Natural killer cell treated with Interleukin-12 subunit alpha and Interleukin-12 subunit beta and Interleukin-15 and Interleukin-18, amount 100 ng/mL, for 72 hours (primary cell): ENCODE measurements around the gene CXCR5. TPM values are rescaled to one million over a fixed set of nuclear protein-coding genes. Genes with fewer than 3 reads are reported as not detected.

Experiments
- ATAC-seq, 2 donors: fragments of 150-1000 bp; cut with Tn5 transposase in 1 of 2; sonication (Bioruptor Pico), chemical (Tn5 transposase) in 1 of 2; 2 replicates each; pipeline ENCODE4 v1.10.0; 2021
- DNase-seq: peaks from one replicate; pipeline ENCODE4 v3.0.0; 2022; ENCODE audit warnings: low spot score
- H3K27ac Mint-ChIP-seq, 2 donors: 1 replicate in 1 of 2; 2 replicates in 1 of 2; pipeline ENCODE4 v1.8.0; 2022; ENCODE audit warnings: mixed read lengths in 2 of 2, mild to moderate bottlenecking in 1 of 2, moderate library complexity in 1 of 2
- H3K27me3 Mint-ChIP-seq, 2 donors: 1 replicate in 1 of 2; 2 replicates in 1 of 2; pipeline ENCODE4 v1.8.0; 2022; ENCODE audit warnings: mixed read lengths in 2 of 2
- H3K36me3 Mint-ChIP-seq: one replicate; pipeline ENCODE4 v1.8.0; 2022; ENCODE audit warnings: mixed read lengths
- H3K4me1 Mint-ChIP-seq, 2 donors: 1 replicate in 1 of 2; 2 replicates in 1 of 2; pipeline ENCODE4 v1.8.0; 2022; ENCODE audit warnings: low read depth in 2 of 2, mixed read lengths in 2 of 2, mild to moderate bottlenecking in 1 of 2
- H3K4me3 Mint-ChIP-seq: one replicate; pipeline ENCODE4 v1.8.0; 2022; ENCODE audit warnings: mixed read lengths
- H3K9me3 Mint-ChIP-seq: 2 replicates; pipeline ENCODE4 v1.8.0; 2022; ENCODE audit warnings: mixed read lengths
- total RNA-seq, 2 donors: library from RNA; stranded (reverse); gene quantifications; one replicate each; pipeline ENCODE4 v1.2.3, GENCODE V29; 2022

CXCR5 gene
- total RNA-seq, 2 donors from 2014 or later: 3.1 to 6.3 TPM

DNA sequence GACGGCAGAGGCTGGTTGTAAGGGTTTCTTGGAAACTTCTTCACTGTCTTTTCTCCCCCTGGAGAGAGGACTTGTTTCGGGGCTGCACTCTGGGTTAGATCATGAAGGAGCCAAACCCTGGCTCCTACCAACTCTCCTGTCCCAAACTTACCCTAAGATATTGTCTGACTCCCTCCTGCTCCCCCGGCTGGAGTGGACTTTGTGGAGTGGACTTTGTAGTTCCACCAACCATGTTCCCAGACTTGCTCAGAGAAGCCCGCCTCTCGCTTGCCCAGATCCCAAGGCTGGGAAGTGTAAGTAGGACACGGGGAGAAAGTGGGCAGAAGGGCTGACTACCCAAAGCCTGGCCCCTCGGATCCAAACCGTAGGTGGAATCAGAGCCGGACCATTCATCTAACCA is 1.2 kb downstream of the CXCR5 start:
- Mint-ChIP-seq H3K9me3 (no peaks in the 10 kb centered on the region), H3K4me3 (no peak overlapping the region), H3K36me3 (no peaks in the 10 kb centered on the region), H3K27me3 (no peaks in the 10 kb centered on the region), H3K4me1 (peaks cover 42 to 46% of the 10 kb centered on the region in 2 donors), H3K27ac (peak overlapping the region in 1 of 2 donors; percentile 90)
- DNase-seq: peak; percentile 13
- ATAC-seq: no peak

GRCh38 chr11:118885319-118885718 is 1.6 kb downstream of the CXCR5 start:
- H3K27ac Mint-ChIP-seq: peak overlapping the region in 1 of 2 donors; percentile 90
- DNase-seq: peak; percentile 45
- no peaks in the 10 kb centered on the region for H3K9me3 Mint-ChIP-seq
- no peaks in the 10 kb centered on the region for H3K27me3 Mint-ChIP-seq
- no peak overlapping the region for H3K4me3 Mint-ChIP-seq
- H3K36me3 Mint-ChIP-seq: no peaks in the 10 kb centered on the region
- peaks cover 45 to 48% of the 10 kb centered on the region in 2 donors for H3K4me1 Mint-ChIP-seq
- ATAC-seq: no peak

- Mint-ChIP-seq H3K4me1 (peaks cover 44 to 47% of the 10 kb centered on the region in 2 donors), H3K36me3 (no peaks in the 10 kb centered on the region), H3K9me3 (no peaks in the 10 kb centered on the region), H3K27me3 (no peaks in the 10 kb centered on the region), H3K27ac (peak overlapping the region in 1 of 2 donors; percentile 76), H3K4me3 (no peak overlapping the region)
- ATAC-seq (no peak), DNase-seq (peak; percentile 57)
These were observed 2.3 kb downstream of the CXCR5 start for GRCh38 chr11:118885831-118886565.

GRCh38 chr11:118886681-118887111 is 3.0 kb downstream of the CXCR5 start:
- ATAC-seq: peak in 1 of 2 donors; percentile 43
- peak; percentile 58 for DNase-seq
- H3K36me3 Mint-ChIP-seq: no peaks in the 10 kb centered on the region
- H3K9me3 Mint-ChIP-seq: no peaks in the 10 kb centered on the region
- no peaks in the 10 kb centered on the region for H3K27me3 Mint-ChIP-seq
- H3K27ac Mint-ChIP-seq: peak overlapping the region in 1 of 2 donors; percentile 76
- peak overlapping the region; percentile 7 for H3K4me3 Mint-ChIP-seq
- H3K4me1 Mint-ChIP-seq: peaks cover 39 to 43% of the 10 kb centered on the region in 2 donors

- no peak for ATAC-seq
- H3K4me3 Mint-ChIP-seq: no peak overlapping the region
- H3K36me3 Mint-ChIP-seq: no peaks in the 10 kb centered on the region
- peak; percentile 48 for DNase-seq
- H3K4me1 Mint-ChIP-seq: peaks cover 43 to 48% of the 10 kb centered on the region in 2 donors
- no peaks in the 10 kb centered on the region for H3K9me3 Mint-ChIP-seq
- peak overlapping the region in 1 of 2 donors; percentile 76 for H3K27ac Mint-ChIP-seq
- no peaks in the 10 kb centered on the region for H3K27me3 Mint-ChIP-seq
These were observed 3.5 kb downstream of the CXCR5 start for GRCh38 chr11:118887206-118887605.

- H3K4me1 Mint-ChIP-seq: peaks cover 41 to 48% of the 10 kb centered on the region in 2 donors
- DNase-seq (no peak), ATAC-seq (no peak)
- no peaks in the 10 kb centered on the region for H3K36me3 Mint-ChIP-seq
- no peak overlapping the region for H3K4me3 Mint-ChIP-seq
- H3K27ac Mint-ChIP-seq: peak overlapping the region in 1 of 2 donors; percentile 76
- H3K27me3 Mint-ChIP-seq: no peaks in the 10 kb centered on the region
- no peaks in the 10 kb centered on the region for H3K9me3 Mint-ChIP-seq
These were observed 4.7 kb downstream of the CXCR5 start for GRCh38 chr11:118888398-118888797.

- H3K9me3 Mint-ChIP-seq: no peaks in the 10 kb centered on the region
- no peak overlapping the region for H3K4me3 Mint-ChIP-seq
- no peaks in the 10 kb centered on the region for H3K36me3 Mint-ChIP-seq
- H3K27ac Mint-ChIP-seq: peak overlapping the region in 1 of 2 donors; percentile 76
- ATAC-seq (no peak), DNase-seq (no peak)
- H3K27me3 Mint-ChIP-seq: no peaks in the 10 kb centered on the region
- H3K4me1 Mint-ChIP-seq: peaks cover 48 to 54% of the 10 kb centered on the region in 2 donors
These were observed 6.1 kb downstream of the CXCR5 start for GRCh38 chr11:118889797-118890196.

GRCh38 chr11:118892514-118892913 is 8.8 kb downstream of the CXCR5 start:
- ATAC-seq (peak in 1 of 2 donors; percentile 4), DNase-seq (no peak)
- H3K9me3 Mint-ChIP-seq: no peaks in the 10 kb centered on the region
- peak overlapping the region in 1 of 2 donors; percentile 75 for H3K27ac Mint-ChIP-seq
- no peaks in the 10 kb centered on the region for H3K27me3 Mint-ChIP-seq
- peaks cover 56 to 59% of the 10 kb centered on the region in 2 donors for H3K4me1 Mint-ChIP-seq
- H3K4me3 Mint-ChIP-seq: no peak overlapping the region
- no peaks in the 10 kb centered on the region for H3K36me3 Mint-ChIP-seq

- ATAC-seq (no peak), DNase-seq (no peak)
- Mint-ChIP-seq H3K36me3 (no peaks in the 10 kb centered on the region), H3K27me3 (no peaks in the 10 kb centered on the region), H3K4me1 (peaks cover 52 to 59% of the 10 kb centered on the region in 2 donors), H3K4me3 (no peak overlapping the region), H3K27ac (peak overlapping the region in 1 of 2 donors; percentile 75), H3K9me3 (no peaks in the 10 kb centered on the region)
These were observed 9.3 kb downstream of the CXCR5 start for GRCh38 chr11:118892964-118893363.

- ATAC-seq: no peak
- H3K27me3 Mint-ChIP-seq: no peaks in the 10 kb centered on the region
- no peaks in the 10 kb centered on the region for H3K9me3 Mint-ChIP-seq
- no peak overlapping the region for H3K4me3 Mint-ChIP-seq
- H3K27ac Mint-ChIP-seq: peak overlapping the region; percentile 8 to 78
- H3K4me1 Mint-ChIP-seq: peaks cover 52% of the 10 kb centered on the region in 2 donors
- no peak for DNase-seq
- H3K36me3 Mint-ChIP-seq: no peaks in the 10 kb centered on the region
These were observed 10.0 kb downstream of the CXCR5 start for GRCh38 chr11:118893662-118894061.

GRCh38 chr11:118894192-118894591 is 10.5 kb downstream of the CXCR5 start:
- no peak for ATAC-seq
- Mint-ChIP-seq H3K4me1 (peaks cover 49 to 50% of the 10 kb centered on the region in 2 donors), H3K27me3 (no peaks in the 10 kb centered on the region), H3K4me3 (no peak overlapping the region), H3K27ac (peak overlapping the region; percentile 8 to 78), H3K9me3 (no peaks in the 10 kb centered on the region), H3K36me3 (no peaks in the 10 kb centered on the region)
- no peak for DNase-seq

GRCh38 chr11:118895093-118896039 is 11.7 kb downstream of the CXCR5 start:
- Mint-ChIP-seq H3K4me1 (peaks cover 37 to 39% of the 10 kb centered on the region in 2 donors), H3K4me3 (no peak overlapping the region), H3K36me3 (no peaks in the 10 kb centered on the region), H3K27ac (peak overlapping the region; percentile 70 to 90), H3K9me3 (no peaks in the 10 kb centered on the region), H3K27me3 (no peaks in the 10 kb centered on the region)
- ATAC-seq (peak in 1 of 2 donors; percentile 34), DNase-seq (no peak)

DNA sequence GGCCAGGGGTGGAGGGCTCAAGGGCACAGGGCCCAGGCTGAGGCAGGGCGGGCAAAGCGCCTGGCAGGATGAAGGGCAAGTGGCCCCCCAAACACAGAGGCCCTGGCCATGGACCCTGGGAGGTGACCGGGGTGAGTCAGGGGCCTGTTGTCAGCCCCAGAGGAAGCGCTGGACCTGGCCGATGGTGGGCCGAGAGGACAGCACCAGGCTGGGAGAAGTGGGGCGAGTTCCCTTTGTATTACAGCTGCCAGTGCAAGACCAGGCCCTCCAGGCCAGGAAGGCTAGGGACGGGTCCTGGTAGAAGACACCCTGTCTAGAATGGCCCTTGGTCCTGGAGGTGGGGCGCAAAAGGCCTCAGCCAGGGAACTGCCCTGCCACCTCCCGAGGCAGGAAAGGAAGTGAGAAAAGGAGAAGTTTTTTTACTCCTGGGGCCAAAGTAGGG is 12.8 kb downstream of the CXCR5 start:
- DNase-seq (no peak), ATAC-seq (no peak)
- Mint-ChIP-seq H3K27ac (peak overlapping the region in 1 of 2 donors; percentile 67), H3K4me3 (no peak overlapping the region), H3K36me3 (no peaks in the 10 kb centered on the region), H3K4me1 (peaks cover 34 to 41% of the 10 kb centered on the region in 2 donors), H3K27me3 (no peaks in the 10 kb centered on the region), H3K9me3 (no peaks in the 10 kb centered on the region)
